Esophagus squamous epithelium (tissue), 5 donors: ENCODE results near the gene TRIM66. TPM values are rescaled to one million over a fixed set of nuclear protein-coding genes. Genes with fewer than 3 reads are reported as not detected.
A peak's percentile ranks its signal among the peaks of the same experiment; 100 is the strongest.

Source experiments
- DNase-seq: peaks from one replicate; lab custom pipeline; 2025; lab: John Stamatoyannopoulos, UW
- H3K27ac ChIP-seq, 4 donors: fragments of 200-600 bp; sonication (generic); one replicate each; pipeline ENCODE4 v1.5.1; 2016 to 2019; ENCODE audit warnings: mild to moderate bottlenecking in 1 of 4
- H3K27me3 ChIP-seq, 4 donors: fragments of 200-600 bp; sonication (generic); 1 replicate in 3 of 4; 2 replicates in 1 of 4; pipeline versions ENCODE4 v1.5.1 to v1.6.0; 2017 to 2021; ENCODE audit warnings: antibody characterized with exemption in 1 of 4
- H3K36me3 ChIP-seq, 3 donors: fragments of 200-600 bp; sonication (generic); one replicate each; pipeline ENCODE4 v1.5.1; 2016 to 2019
- H3K4me1 ChIP-seq, 3 donors: fragments of 200-600 bp; sonication (generic); one replicate each; pipeline ENCODE4 v1.5.1; 2017 to 2019
- H3K4me3 ChIP-seq, 4 donors: fragments of 200-600 bp; sonication (generic); 1 replicate in 3 of 4; 2 replicates in 1 of 4; pipeline ENCODE4 v1.5.1; 2016 to 2019; ENCODE audit warnings: mild to moderate bottlenecking in 2 of 4, moderate library complexity in 1 of 4
- H3K9me3 ChIP-seq, 3 donors: fragments of 200-600 bp; sonication (generic); one replicate each; pipeline ENCODE4 v1.5.1; 2016 to 2019
- CTCF ChIP-seq, 6 experiments: fragments of 450-650 bp in 4 of 6; fragments of 200-600 bp in 2 of 6; sonication (generic) in 2 of 6; IDR thresholded peaks; one replicate each; pipeline ENCODE4 v1.5.1; 2016 to 2019; ENCODE audit warnings: antibody characterized with exemption in 6 of 6, mild to moderate bottlenecking in 4 of 6, moderate library complexity in 4 of 6
- POLR2A ChIP-seq, 4 donors: fragments of 450-650 bp; IDR thresholded peaks; one replicate each; pipeline ENCODE4 v1.6.1; 2017; ENCODE audit warnings: antibody characterized with exemption in 4 of 4, mild to moderate bottlenecking in 4 of 4, moderate library complexity in 3 of 4
- WGBS, 2 donors: methylation state at CpG; one replicate each; pipeline ENCODE4 v1.1.5; 2018; 5-methylcytosine and 5-hydroxymethylcytosine counted together
- intact Hi-C: fragments of 100-400 bp; cut with DNase I; formaldehyde crosslinking; loops from one replicate; pipeline ENCODE4 v1.15.0; 2022
- total RNA-seq, 4 donors: library from RNA; depleted of rRNA; stranded (reverse); fragments of >200 nt; gene quantifications; one replicate each; pipeline ENCODE4 v1.1.0, GENCODE V29; 2016
- donor health status: DM: yes; HTN: yes; CAD: no.

Gene TRIM66
- total RNA-seq, 4 donors from 2014 or later: 4.5 to 5.5 (median 4.8) TPM

- Histone ChIP-seq H3K9me3 (no peaks in the 10 kb centered on the region), H3K27ac (peak overlapping the region; percentile 96 to 99 (median 98)), H3K36me3 (peaks cover 17 to 39% (median 24%) of the 10 kb centered on the region in 3 donors), H3K27me3 (no peaks in the 10 kb centered on the region), H3K4me1 (peaks cover 14 to 69% (median 33%) of the 10 kb centered on the region in 3 donors), H3K4me3 (peak overlapping the region in 3 of 4 donors; percentile 61 to 97 (median 74))
- intact Hi-C loops: no loop called here
- TF ChIP-seq CTCF (IDR thresholded peaks at IDR 0.05): no peak
- 57 to 70% methylated on average over 6 of the region's 6 CpGs for WGBS, 2 donors
- no peak for DNase-seq
Observed at GRCh38 chr11:8684600-8685290, 2.3 kb upstream of the TRIM66 start.

- no peak for DNase-seq
- Histone ChIP-seq H3K27me3 (no peaks in the 10 kb centered on the region), H3K4me3 (peak overlapping the region; percentile 61 to 97 (median 79)), H3K4me1 (peaks cover 11 to 58% (median 27%) of the 10 kb centered on the region in 3 donors), H3K27ac (peak overlapping the region; percentile 96 to 99 (median 98)), H3K9me3 (no peaks in the 10 kb centered on the region), H3K36me3 (peaks cover 17 to 52% (median 24%) of the 10 kb centered on the region in 3 donors)
- intact Hi-C loops: no loop called here
- 1 to 4% methylated on average over 8 to 19 of the region's 27 CpGs for WGBS, 2 donors
- TF ChIP-seq POLR2A (IDR thresholded peaks at IDR 0.05): no peak
- TF ChIP-seq CTCF (IDR thresholded peaks at IDR 0.05): no peak
Observed at GRCh38 chr11:8683115-8683807, 796 bp upstream of the TRIM66 start.

- no peak for DNase-seq
- intact Hi-C loops: no loop called here
- Histone ChIP-seq H3K27me3 (no peaks in the 10 kb centered on the region), H3K9me3 (no peaks in the 10 kb centered on the region), H3K36me3 (peaks cover 17 to 53% (median 23%) of the 10 kb centered on the region in 3 donors), H3K4me3 (peak overlapping the region; percentile 61 to 97 (median 79)), H3K4me1 (peaks cover 6 to 44% (median 16%) of the 10 kb centered on the region in 3 donors), H3K27ac (peak overlapping the region; percentile 96 to 99 (median 98))
- 23 to 27% methylated on average over 14 of the region's 14 CpGs for WGBS, 2 donors
- no peak for TF ChIP-seq POLR2A (IDR thresholded peaks at IDR 0.05)
- TF ChIP-seq CTCF (IDR thresholded peaks at IDR 0.05): no peak
Observed at GRCh38 chr11:8681837-8682302, 595 bp downstream of the TRIM66 start.

- no peaks in the 10 kb centered on the region for H3K9me3 ChIP-seq
- H3K36me3 ChIP-seq: peaks cover 0 to 25% (median 0%) of the 10 kb centered on the region in 3 donors
- no peak overlapping the region for H3K27ac ChIP-seq
- TF ChIP-seq CTCF (IDR thresholded peaks at IDR 0.05) (no peak), POLR2A (IDR thresholded peaks at IDR 0.05) (no peak)
- 67 to 70% methylated on average over 1 of the region's 1 CpG for WGBS, 2 donors
- intact Hi-C loops: no loop called here
- peaks cover 0 to 15% (median 6%) of the 10 kb centered on the region in 3 donors for H3K4me1 ChIP-seq
- H3K4me3 ChIP-seq: no peak overlapping the region
- H3K27me3 ChIP-seq: no peaks in the 10 kb centered on the region
- DNase-seq: no peak
Observed at GRCh38 chr11:8679006-8679405, 3.5 kb downstream of the TRIM66 start.

- H3K27ac ChIP-seq: no peak overlapping the region
- H3K27me3 ChIP-seq: no peaks in the 10 kb centered on the region
- WGBS, 2 donors: 70 to 100% methylated on average over 1 of the region's 1 CpG
- intact Hi-C loops: no loop called here
- H3K4me3 ChIP-seq: no peak overlapping the region
- H3K36me3 ChIP-seq: peaks cover 0 to 30% (median 0%) of the 10 kb centered on the region in 3 donors
- TF ChIP-seq POLR2A (IDR thresholded peaks at IDR 0.05) (no peak), CTCF (IDR thresholded peaks at IDR 0.05) (no peak)
- DNase-seq: no peak
- H3K4me1 ChIP-seq: peaks cover 6 to 16% (median 11%) of the 10 kb centered on the region in 3 donors
- H3K9me3 ChIP-seq: no peaks in the 10 kb centered on the region
Observed at GRCh38 chr11:8676458-8676857, 6.0 kb downstream of the TRIM66 start.
